Ovary (tissue), 9 donors: ENCODE results near the gene KCNB1. TPM values are rescaled to one million over a fixed set of nuclear protein-coding genes. Genes with fewer than 3 reads are reported as not detected.

Source experiments
- DNase-seq, 5 donors: peaks; one replicate each; pipeline ENCODE4 v3.0.0-alpha.2; 2019 to 2020
- H3K27ac ChIP-seq, 2 donors: fragments of 200-600 bp; one replicate each; pipeline versions ENCODE4 v1.5.1 to v1.8.0; 2019 to 2022
- H3K27me3 ChIP-seq: fragments of 200-600 bp; one replicate; pipeline ENCODE4 v1.8.0; 2022
- H3K36me3 ChIP-seq: fragments of 200-600 bp; sonication (generic); one replicate; pipeline ENCODE4 v1.5.1; 2019
- H3K4me1 ChIP-seq: one replicate; pipeline ENCODE4 v1.8.1; 2013; ENCODE audit warnings: mild to moderate bottlenecking, moderate library complexity; ENCODE audit not compliant: insufficient read depth
- H3K4me3 ChIP-seq: fragments of 200-600 bp; sonication (generic); one replicate; pipeline ENCODE4 v1.5.1; 2017
- H3K9me3 ChIP-seq, 2 donors: fragments of 200-600 bp in 1 of 2; sonication (generic) in 1 of 2; one replicate each; pipeline versions ENCODE4 v1.5.1 to v1.8.1; 2013 to 2019; ENCODE audit warnings: mild to moderate bottlenecking in 1 of 2, moderate library complexity in 1 of 2
- EP300 ChIP-seq: sonication (generic); formaldehyde crosslinking; IDR thresholded peaks from one replicate; pipeline ENCODE4 v1.6.1; 2017; ENCODE audit warnings: antibody characterized with exemption
- POLR2A ChIP-seq: fragments of 450-650 bp; IDR thresholded peaks from one replicate; pipeline ENCODE4 v1.6.1; 2017; ENCODE audit warnings: antibody characterized with exemption, mild to moderate bottlenecking, moderate library complexity
- WGBS, 3 donors: extraction: QIAGEN DNeasy Blood & Tissue Kit in 1 of 3; methylation state at CpG; one replicate each; pipeline versions ENCODE4 v1.1.5 to v1.1.7; 2013 to 2017; 5-methylcytosine and 5-hydroxymethylcytosine counted together
- intact Hi-C, 4 donors: fragments of 100-400 bp; cut with DNase I; formaldehyde crosslinking; loops; one replicate each; pipeline versions ENCODE4 v1.11.0 to v1.15.1; 2022 to 2023
- polyA plus RNA-seq, 2 donors: library from polyadenylated mRNA; stranded (reverse); fragments of 200-250 nt in 1 of 2; fragments of 350-450 nt in 1 of 2; fragmentation: Illumina TruSeq in 1 of 2; extraction: RNeasy Lipid Tissue Mini Kit (QIAGEN cat#74804) in 1 of 2; gene quantifications; one replicate each; pipeline ENCODE4 v1.2.3, GENCODE V29; 2013 to 2014
- total RNA-seq, 7 donors: library from RNA; depleted of rRNA in 2 of 7; stranded (reverse); fragments of >200 nt in 2 of 7; fragmentation: NEBNext Ultra II Directional in 3 of 7; extraction: Animal tissue kit (Norgen Biotek cat#: 25700) in 3 of 7; gene quantifications; one replicate each; pipeline versions ENCODE4 v1.1.0 to v1.2.4, GENCODE V29; 2016 to 2023
- TF ChIP-seq, protein P1 (sequence below), 3 donors: fragments of 450-650 bp in 2 of 3; fragments of 200-600 bp in 1 of 3; IDR thresholded peaks; one replicate each; pipeline versions ENCODE4 v1.5.1 to v1.8.0; 2016 to 2022; ENCODE audit warnings: antibody characterized with exemption in 3 of 3, mild to moderate bottlenecking in 1 of 3
- donor health status: DM: no; HTN: no; CAD: no; lungs with moderate emphysema.
- donor health status: DM: no; HTN: no; CAD: no.
- donor health status: Bipolar disorder and iron deficiency.
- donor health status: DM: yes; HTN: yes; CAD: no.
- donor health status: DM: no; HTN: no; CAD: no.
- donor health status: DM: yes; HTN: yes; CAD: no.

KCNB1 gene
- total and polyA plus RNA-seq, 9 donors, result 0.12 to 5.4 (median 1.3) TPM

DNA sequence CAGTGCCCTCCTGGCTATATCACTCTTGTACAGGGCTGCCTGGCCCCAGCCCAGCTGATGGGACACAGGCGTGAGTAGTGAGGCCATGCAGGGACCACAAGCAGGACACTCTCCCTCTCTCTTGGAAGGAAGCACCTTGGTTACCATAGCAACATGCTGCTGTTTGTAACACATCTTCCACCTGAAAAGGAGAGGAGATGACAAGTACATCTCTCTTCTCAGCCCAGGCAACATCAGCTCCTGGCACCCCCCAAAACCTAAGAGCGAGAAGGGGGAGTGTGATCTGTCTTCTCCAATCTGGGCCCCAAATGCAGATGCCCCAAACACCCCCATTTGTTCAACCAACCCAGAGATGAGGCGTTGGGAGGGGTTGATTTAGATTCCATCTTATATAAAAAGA lies 49.9 kb downstream of the KCNB1 start:
- no peak for DNase-seq
- no peaks in the 10 kb centered on the region for H3K9me3 ChIP-seq
- intact Hi-C loops, result no loop called here
- WGBS, 3 donors, result 82 to 87% (median 87%) methylated on average over 3 of the region's 3 CpGs
- no peak for TF ChIP-seq EP300
- TF ChIP-seq, protein P1, sequence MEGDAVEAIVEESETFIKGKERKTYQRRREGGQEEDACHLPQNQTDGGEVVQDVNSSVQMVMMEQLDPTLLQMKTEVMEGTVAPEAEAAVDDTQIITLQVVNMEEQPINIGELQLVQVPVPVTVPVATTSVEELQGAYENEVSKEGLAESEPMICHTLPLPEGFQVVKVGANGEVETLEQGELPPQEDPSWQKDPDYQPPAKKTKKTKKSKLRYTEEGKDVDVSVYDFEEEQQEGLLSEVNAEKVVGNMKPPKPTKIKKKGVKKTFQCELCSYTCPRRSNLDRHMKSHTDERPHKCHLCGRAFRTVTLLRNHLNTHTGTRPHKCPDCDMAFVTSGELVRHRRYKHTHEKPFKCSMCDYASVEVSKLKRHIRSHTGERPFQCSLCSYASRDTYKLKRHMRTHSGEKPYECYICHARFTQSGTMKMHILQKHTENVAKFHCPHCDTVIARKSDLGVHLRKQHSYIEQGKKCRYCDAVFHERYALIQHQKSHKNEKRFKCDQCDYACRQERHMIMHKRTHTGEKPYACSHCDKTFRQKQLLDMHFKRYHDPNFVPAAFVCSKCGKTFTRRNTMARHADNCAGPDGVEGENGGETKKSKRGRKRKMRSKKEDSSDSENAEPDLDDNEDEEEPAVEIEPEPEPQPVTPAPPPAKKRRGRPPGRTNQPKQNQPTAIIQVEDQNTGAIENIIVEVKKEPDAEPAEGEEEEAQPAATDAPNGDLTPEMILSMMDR (IDR thresholded peaks at IDR 0.05), result no peak
- TF ChIP-seq POLR2A, result no peak
- no peaks in the 10 kb centered on the region for H3K4me1 ChIP-seq
- no peak overlapping the region for H3K4me3 ChIP-seq
- no peaks in the 10 kb centered on the region for H3K27me3 ChIP-seq
- H3K27ac ChIP-seq, result no peak overlapping the region
- H3K36me3 ChIP-seq, result no peaks in the 10 kb centered on the region

- Histone ChIP-seq H3K27me3 (no peaks in the 10 kb centered on the region), H3K4me1 (no peaks in the 10 kb centered on the region), H3K27ac (no peak overlapping the region), H3K9me3 (no peaks in the 10 kb centered on the region), H3K36me3 (no peaks in the 10 kb centered on the region), H3K4me3 (no peak overlapping the region)
- DNase-seq, result no peak
- TF ChIP-seq, protein P1 (IDR thresholded peaks at IDR 0.05), result no peak
- no peak for TF ChIP-seq EP300
- TF ChIP-seq POLR2A, result no peak
- intact Hi-C loops, result no loop called here
- 66 to 86% (median 70%) methylated on average over 4 of the region's 4 CpGs for WGBS, 3 donors
Observed at GRCh38 chr20:49431329-49431728, 51.1 kb downstream of the KCNB1 start.

GRCh38 chr20:49430320-49430719 lies 52.1 kb downstream of the KCNB1 start:
- H3K4me3 ChIP-seq, result no peak overlapping the region
- DNase-seq, result no peak
- no peaks in the 10 kb centered on the region for H3K9me3 ChIP-seq
- intact Hi-C loops, result no loop called here
- no peaks in the 10 kb centered on the region for H3K36me3 ChIP-seq
- WGBS, 3 donors, result 93 to 94% (median 94%) methylated on average over 2 of the region's 2 CpGs
- H3K4me1 ChIP-seq, result no peaks in the 10 kb centered on the region
- no peak overlapping the region for H3K27ac ChIP-seq
- TF ChIP-seq EP300 (no peak), POLR2A (no peak)
- TF ChIP-seq, protein P1 (IDR thresholded peaks at IDR 0.05), result no peak
- H3K27me3 ChIP-seq, result no peaks in the 10 kb centered on the region

DNA sequence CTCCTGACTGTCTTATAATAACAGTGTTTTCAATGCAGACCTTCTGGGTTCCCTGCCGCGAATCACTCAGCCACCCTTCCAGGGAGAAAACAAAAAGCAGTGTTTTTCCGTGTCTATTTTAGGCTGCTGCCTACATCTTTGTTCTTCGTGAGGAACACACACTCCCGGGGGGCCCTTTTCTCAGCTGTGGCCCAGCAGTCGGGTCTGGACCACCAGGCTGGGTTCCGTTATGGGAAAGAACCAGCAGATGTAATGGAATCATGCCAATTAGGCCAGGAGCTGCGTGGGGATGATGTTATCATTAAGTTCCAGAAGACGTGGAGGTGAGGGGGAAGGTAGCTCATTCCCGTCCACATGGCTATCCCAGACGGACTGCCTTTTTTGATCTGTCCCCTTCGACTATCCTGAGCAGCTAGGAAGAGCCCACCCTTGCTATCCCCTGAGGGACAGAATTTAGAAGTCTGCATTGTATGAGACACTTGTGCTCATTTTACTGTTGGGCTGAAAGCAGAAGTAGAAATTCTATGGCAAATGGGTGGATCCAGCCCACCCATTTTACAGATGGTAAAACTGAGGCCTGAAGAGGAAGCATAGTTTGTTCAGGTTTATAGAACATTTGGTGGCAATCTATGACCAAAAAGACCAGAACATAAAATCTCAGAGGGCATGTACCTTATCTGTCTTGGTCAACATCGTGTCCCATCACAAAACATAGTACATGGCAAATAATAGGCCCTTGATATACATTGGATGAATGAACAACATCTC lies 54.5 kb downstream of the KCNB1 start:
- H3K4me3 ChIP-seq, result no peak overlapping the region
- H3K27ac ChIP-seq, result no peak overlapping the region
- H3K36me3 ChIP-seq, result no peaks in the 10 kb centered on the region
- TF ChIP-seq POLR2A (no peak), EP300 (no peak)
- TF ChIP-seq, protein P1 (IDR thresholded peaks at IDR 0.05), result no peak
- intact Hi-C loops, result no loop called here
- no peak for DNase-seq
- no peaks in the 10 kb centered on the region for H3K27me3 ChIP-seq
- H3K4me1 ChIP-seq, result no peaks in the 10 kb centered on the region
- H3K9me3 ChIP-seq, result no peaks in the 10 kb centered on the region
- WGBS, 3 donors, result 15 to 41% (median 19%) methylated on average over 13 of the region's 13 CpGs
